ENCODE data around the gene ZBTB42. TPM values are rescaled to one million over a fixed set of nuclear protein-coding genes. Genes with fewer than 3 reads are reported as not detected.
A peak's percentile ranks its signal among the peaks of the same experiment; 100 is the strongest.

Gene ZBTB42
- total RNA-seq, 1 experiment from 2014 or later: 6.4 TPM

DNA sequence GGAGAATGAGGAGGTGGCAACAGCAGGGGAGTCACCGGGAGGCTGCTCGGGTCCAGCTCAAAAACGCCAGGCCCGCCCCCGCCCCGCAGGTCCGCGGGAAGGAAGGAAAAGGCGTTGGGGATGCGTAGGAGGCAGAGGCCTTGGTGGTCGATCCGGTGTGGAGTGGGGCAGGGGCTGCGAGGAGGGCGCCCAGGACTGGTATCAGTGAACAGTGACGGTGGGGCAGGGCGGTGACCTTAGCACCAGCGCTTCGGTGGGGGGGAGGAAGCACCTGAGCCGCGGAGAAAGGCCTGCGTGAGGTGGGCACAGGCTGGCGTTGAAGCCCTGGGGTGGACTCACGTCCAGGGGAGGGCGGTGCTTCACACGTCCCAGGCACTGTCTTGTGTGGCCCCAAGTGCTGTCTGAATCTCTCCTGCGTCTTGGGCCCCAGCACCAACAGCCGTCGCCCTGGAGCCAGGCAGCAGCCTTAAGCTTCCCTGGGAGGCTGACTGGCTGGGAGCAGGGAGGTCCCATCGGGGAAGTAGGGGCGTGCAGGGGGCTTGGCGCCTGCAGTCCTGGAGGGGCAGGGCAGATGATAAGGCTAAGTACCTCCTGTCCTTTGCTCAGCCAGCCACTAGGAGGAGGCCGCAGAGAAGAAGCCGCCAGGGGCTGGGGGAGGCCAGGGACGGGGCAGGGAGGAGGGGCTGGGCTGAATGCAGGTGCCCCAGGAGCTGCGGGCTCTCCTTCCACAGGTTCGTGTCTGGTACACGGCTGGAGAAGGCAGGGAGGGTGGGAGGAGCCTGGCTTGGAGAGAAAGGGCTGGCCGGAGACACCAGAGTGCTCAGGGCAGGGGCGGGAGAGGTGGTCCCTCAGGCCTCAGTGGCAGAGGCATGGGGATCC lies 26.5 kb downstream of the ZBTB42 start:
- Mint-ChIP-seq H3K27ac (no peak overlapping the region), H3K9me3 (peaks cover 18% of the 10 kb centered on the region), H3K4me3 (peak overlapping the region; percentile 80), H3K27me3 (ENCODE audit: low read depth) (peaks cover 34% of the 10 kb centered on the region), H3K4me1 (peaks cover 11% of the 10 kb centered on the region; the same call in 1 of the 2 replicates), H3K36me3 (no peaks in the 10 kb centered on the region; the same call in 1 of the 2 replicates)
- ChIA-PET POLR2A (interaction anchor here (0.5 to 1.9 kb wide), 3 partner anchors 17 to 59 kb away, joined by 4 to 7 read pairs (median 6); no protein-coding TSS in a partner anchor), CTCF (interaction anchor here (0.5 to 4.0 kb wide), 50 partner anchors 13 to 1897 kb away, joined by 3 to 164 read pairs (median 6); partner anchors contain the start of genes CEP170B, SIVA1 and ZBTB42)
- ATAC-seq: peak; percentile 89
- TF ChIP-seq ZBTB21 (CRISPR knock-in tag; IDR thresholded peaks at IDR 0.05; ENCODE audit: borderline replicate concordance) (0 out of 2 replicates have a peak, but pooled peaks have one; percentile 16), KAT7 (CRISPR knock-in tag; IDR thresholded peaks at IDR 0.05; ENCODE audit: borderline replicate concordance) (no peak), ETV6 (CRISPR knock-in tag; IDR thresholded peaks at IDR 0.05) (no peak), ZNF138 (CRISPR knock-in tag; conservative IDR thresholded peaks at IDR 0.05) (no peak), SP1 (CRISPR knock-in tag; conservative IDR thresholded peaks at IDR 0.05) (peak; percentile 63), TEAD1 (CRISPR knock-in tag; IDR thresholded peaks at IDR 0.05) (no peak), FOXP1 (CRISPR knock-in tag; IDR thresholded peaks at IDR 0.05; ENCODE audit: borderline replicate concordance) (peak; percentile 82; the same call in 1 of the 2 replicates), GRHL2 (CRISPR knock-in tag; IDR thresholded peaks at IDR 0.05; ENCODE audit: insufficient replicate concordance, severe bottlenecking) (no peak), NR3C1 (CRISPR knock-in tag; conservative IDR thresholded peaks at IDR 0.05; ENCODE audit: low read depth) (0 out of 2 replicates have a peak, but pooled peaks have one; percentile 6), FOXJ3 (CRISPR knock-in tag; IDR thresholded peaks at IDR 0.05; ENCODE audit: borderline replicate concordance) (no peak), OVOL2 (CRISPR knock-in tag; IDR thresholded peaks at IDR 0.05; ENCODE audit: borderline replicate concordance) (no peak), SMAD3 (CRISPR knock-in tag; IDR thresholded peaks at IDR 0.05; ENCODE audit: borderline replicate concordance) (no peak), EMX1 (CRISPR knock-in tag; IDR thresholded peaks at IDR 0.05) (no peak), TP53 (CRISPR knock-in tag; IDR thresholded peaks at IDR 0.05) (no peak)
- TF ChIP-seq, protein P1, sequence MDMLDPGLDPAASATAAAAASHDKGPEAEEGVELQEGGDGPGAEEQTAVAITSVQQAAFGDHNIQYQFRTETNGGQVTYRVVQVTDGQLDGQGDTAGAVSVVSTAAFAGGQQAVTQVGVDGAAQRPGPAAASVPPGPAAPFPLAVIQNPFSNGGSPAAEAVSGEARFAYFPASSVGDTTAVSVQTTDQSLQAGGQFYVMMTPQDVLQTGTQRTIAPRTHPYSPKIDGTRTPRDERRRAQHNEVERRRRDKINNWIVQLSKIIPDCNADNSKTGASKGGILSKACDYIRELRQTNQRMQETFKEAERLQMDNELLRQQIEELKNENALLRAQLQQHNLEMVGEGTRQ (CRISPR knock-in tag; IDR thresholded peaks at IDR 0.05): peak; percentile 18; the same call in 1 of the 2 replicates
- TF ChIP-seq, protein P2, sequence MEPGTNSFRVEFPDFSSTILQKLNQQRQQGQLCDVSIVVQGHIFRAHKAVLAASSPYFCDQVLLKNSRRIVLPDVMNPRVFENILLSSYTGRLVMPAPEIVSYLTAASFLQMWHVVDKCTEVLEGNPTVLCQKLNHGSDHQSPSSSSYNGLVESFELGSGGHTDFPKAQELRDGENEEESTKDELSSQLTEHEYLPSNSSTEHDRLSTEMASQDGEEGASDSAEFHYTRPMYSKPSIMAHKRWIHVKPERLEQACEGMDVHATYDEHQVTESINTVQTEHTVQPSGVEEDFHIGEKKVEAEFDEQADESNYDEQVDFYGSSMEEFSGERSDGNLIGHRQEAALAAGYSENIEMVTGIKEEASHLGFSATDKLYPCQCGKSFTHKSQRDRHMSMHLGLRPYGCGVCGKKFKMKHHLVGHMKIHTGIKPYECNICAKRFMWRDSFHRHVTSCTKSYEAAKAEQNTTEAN (CRISPR knock-in tag; IDR thresholded peaks at IDR 0.05): no peak
- TF ChIP-seq, protein P3, sequence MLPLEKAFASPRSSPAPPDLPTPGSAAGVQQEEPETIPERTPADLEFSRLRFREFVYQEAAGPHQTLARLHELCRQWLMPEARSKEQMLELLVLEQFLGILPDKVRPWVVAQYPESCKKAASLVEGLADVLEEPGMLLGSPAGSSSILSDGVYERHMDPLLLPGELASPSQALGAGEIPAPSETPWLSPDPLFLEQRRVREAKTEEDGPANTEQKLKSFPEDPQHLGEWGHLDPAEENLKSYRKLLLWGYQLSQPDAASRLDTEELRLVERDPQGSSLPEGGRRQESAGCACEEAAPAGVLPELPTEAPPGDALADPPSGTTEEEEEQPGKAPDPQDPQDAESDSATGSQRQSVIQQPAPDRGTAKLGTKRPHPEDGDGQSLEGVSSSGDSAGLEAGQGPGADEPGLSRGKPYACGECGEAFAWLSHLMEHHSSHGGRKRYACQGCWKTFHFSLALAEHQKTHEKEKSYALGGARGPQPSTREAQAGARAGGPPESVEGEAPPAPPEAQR (CRISPR knock-in tag; IDR thresholded peaks at IDR 0.05): no peak
- TF ChIP-seq, protein P4, sequence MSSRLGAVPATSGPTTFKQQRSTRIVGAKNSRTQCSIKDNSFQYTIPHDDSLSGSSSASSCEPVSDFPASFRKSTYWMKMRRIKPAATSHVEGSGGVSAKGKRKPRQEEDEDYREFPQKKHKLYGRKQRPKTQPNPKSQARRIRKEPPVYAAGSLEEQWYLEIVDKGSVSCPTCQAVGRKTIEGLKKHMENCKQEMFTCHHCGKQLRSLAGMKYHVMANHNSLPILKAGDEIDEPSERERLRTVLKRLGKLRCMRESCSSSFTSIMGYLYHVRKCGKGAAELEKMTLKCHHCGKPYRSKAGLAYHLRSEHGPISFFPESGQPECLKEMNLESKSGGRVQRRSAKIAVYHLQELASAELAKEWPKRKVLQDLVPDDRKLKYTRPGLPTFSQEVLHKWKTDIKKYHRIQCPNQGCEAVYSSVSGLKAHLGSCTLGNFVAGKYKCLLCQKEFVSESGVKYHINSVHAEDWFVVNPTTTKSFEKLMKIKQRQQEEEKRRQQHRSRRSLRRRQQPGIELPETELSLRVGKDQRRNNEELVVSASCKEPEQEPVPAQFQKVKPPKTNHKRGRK (CRISPR knock-in tag; IDR thresholded peaks at IDR 0.05; ENCODE audit: borderline replicate concordance): no peak
- peak; percentile 93 for DNase-seq (ENCODE audit: low spot score)

DNA sequence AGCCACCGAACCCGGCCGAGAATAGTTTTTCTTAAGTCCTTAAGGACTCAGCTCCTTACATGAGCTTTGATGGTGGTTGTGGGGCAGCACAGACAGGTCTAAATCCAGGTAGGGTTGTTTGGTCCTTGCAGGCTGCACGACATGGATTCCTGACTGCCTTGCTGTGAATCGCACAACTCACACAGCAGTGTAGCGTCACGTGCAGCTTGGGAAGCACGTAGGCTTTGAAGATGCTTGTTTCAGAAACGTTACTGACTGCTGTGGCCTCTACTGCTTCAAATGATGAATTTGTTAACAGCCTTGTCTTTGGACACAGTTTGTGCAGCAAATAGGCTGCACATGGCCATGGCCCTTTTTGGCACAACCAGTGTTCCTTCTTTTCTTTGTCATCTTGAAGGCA lies 29.9 kb downstream of the ZBTB42 start:
- POLR2A ChIA-PET: no interaction called here
- Mint-ChIP-seq H3K36me3 (no peaks in the 10 kb centered on the region), H3K9me3 (peaks cover 8% of the 10 kb centered on the region; the same call in 1 of the 2 replicates), H3K27me3 (ENCODE audit: low read depth) (peaks cover 11% of the 10 kb centered on the region), H3K27ac (no peak overlapping the region), H3K4me3 (no peak overlapping the region), H3K4me1 (peaks cover 8% of the 10 kb centered on the region; the same call in 1 of the 2 replicates)
- DNase-seq (ENCODE audit: low spot score) (no peak), ATAC-seq (no peak)
- CTCF ChIA-PET: interaction anchor here (0.6 kb wide), 1 partner anchor 40 kb away, joined by 3 read pairs; no protein-coding TSS in a partner anchor
- TF ChIP-seq NR3C1 (CRISPR knock-in tag; conservative IDR thresholded peaks at IDR 0.05; ENCODE audit: low read depth) (no peak), CREB1 (CRISPR knock-in tag; IDR thresholded peaks at IDR 0.05) (no peak), SP1 (CRISPR knock-in tag; conservative IDR thresholded peaks at IDR 0.05) (no peak)
- TF ChIP-seq, protein P5, sequence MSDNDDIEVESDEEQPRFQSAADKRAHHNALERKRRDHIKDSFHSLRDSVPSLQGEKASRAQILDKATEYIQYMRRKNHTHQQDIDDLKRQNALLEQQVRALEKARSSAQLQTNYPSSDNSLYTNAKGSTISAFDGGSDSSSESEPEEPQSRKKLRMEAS (CRISPR knock-in tag; IDR thresholded peaks at IDR 0.05): no peak
- TF ChIP-seq, protein P6, sequence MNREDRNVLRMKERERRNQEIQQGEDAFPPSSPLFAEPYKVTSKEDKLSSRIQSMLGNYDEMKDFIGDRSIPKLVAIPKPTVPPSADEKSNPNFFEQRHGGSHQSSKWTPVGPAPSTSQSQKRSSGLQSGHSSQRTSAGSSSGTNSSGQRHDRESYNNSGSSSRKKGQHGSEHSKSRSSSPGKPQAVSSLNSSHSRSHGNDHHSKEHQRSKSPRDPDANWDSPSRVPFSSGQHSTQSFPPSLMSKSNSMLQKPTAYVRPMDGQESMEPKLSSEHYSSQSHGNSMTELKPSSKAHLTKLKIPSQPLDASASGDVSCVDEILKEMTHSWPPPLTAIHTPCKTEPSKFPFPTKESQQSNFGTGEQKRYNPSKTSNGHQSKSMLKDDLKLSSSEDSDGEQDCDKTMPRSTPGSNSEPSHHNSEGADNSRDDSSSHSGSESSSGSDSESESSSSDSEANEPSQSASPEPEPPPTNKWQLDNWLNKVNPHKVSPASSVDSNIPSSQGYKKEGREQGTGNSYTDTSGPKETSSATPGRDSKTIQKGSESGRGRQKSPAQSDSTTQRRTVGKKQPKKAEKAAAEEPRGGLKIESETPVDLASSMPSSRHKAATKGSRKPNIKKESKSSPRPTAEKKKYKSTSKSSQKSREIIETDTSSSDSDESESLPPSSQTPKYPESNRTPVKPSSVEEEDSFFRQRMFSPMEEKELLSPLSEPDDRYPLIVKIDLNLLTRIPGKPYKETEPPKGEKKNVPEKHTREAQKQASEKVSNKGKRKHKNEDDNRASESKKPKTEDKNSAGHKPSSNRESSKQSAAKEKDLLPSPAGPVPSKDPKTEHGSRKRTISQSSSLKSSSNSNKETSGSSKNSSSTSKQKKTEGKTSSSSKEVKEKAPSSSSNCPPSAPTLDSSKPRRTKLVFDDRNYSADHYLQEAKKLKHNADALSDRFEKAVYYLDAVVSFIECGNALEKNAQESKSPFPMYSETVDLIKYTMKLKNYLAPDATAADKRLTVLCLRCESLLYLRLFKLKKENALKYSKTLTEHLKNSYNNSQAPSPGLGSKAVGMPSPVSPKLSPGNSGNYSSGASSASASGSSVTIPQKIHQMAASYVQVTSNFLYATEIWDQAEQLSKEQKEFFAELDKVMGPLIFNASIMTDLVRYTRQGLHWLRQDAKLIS (CRISPR knock-in tag; IDR thresholded peaks at IDR 0.05; ENCODE audit: borderline replicate concordance): no peak

Data from WTC11 (cell line).